ENCODE measurements around the gene IL17F.

DNA sequence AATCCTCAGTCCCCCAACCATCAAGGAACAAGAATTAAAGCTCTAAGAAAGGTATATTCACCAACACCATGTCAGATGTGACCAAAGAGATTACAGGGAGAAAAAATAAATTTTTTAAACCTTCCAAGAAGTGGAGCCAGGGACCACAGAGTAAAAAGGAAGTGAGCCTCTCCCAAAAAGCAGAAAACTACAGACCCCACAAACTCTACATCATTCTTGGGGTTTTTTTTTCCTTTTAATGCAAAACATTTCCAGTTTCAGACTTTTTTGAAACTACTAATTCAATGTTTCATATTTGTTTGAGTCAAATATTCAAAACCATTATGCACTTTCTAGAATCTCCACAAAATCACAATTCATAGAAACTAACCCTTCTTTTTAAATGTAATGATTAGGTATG is 6.8 kb upstream of the IL17F start:
- TF ChIP-seq EP300 (IDR thresholded peaks at IDR 0.05; ENCODE audit: borderline replicate concordance) (no peak), YY1 (IDR thresholded peaks at IDR 0.05; ENCODE audit: low read depth) (no peak)
